H9 (cell line): Measurements from ENCODE around the gene YPEL3. TPM values are rescaled to one million over a fixed set of nuclear protein-coding genes. Genes with fewer than 3 reads are reported as not detected.
A peak's percentile ranks its signal among the peaks of the same experiment; 100 is the strongest.

Experiments
- DNase-seq: peaks from one replicate; pipeline ENCODE4 v3.0.0-alpha.2; 2017
- H2AFZ ChIP-seq: one replicate; pipeline ENCODE4 v1.6.1; 2013; ENCODE audit warnings: mild to moderate bottlenecking, low read length, control low read depth, moderate library complexity
- H2AK5ac ChIP-seq: 2 replicates; pipeline ENCODE4 v1.6.1; 2013; ENCODE audit warnings: low read length, control low read depth, mixed read lengths; ENCODE audit not compliant: insufficient read length
- H2BK120ac ChIP-seq: one replicate; pipeline ENCODE4 v1.6.1; 2013; ENCODE audit warnings: low read depth, mild to moderate bottlenecking, low read length, control low read depth, inconsistent platforms; ENCODE audit not compliant: poor library complexity, severe bottlenecking
- H2BK12ac ChIP-seq: 2 replicates; pipeline ENCODE4 v1.6.1; 2013; ENCODE audit warnings: low read length, control low read depth, mixed read lengths, low read depth; ENCODE audit not compliant: insufficient read length
- H2BK15ac ChIP-seq: 2 replicates; pipeline ENCODE4 v1.6.1; 2013; ENCODE audit warnings: low read depth, low read length, control low read depth
- H2BK20ac ChIP-seq: one replicate; pipeline ENCODE4 v1.6.1; 2013; ENCODE audit warnings: low read depth, mild to moderate bottlenecking, low read length, control low read depth, inconsistent platforms; ENCODE audit not compliant: poor library complexity, severe bottlenecking
- H2BK5ac ChIP-seq: 2 replicates; pipeline ENCODE4 v1.6.1; 2013; ENCODE audit warnings: low read length, control low read depth, mixed read lengths; ENCODE audit not compliant: insufficient read length
- H3K14ac ChIP-seq: 2 replicates; pipeline ENCODE4 v1.6.1; 2013; ENCODE audit warnings: low read length, control low read depth; ENCODE audit not compliant: insufficient read depth
- H3K18ac ChIP-seq: 2 replicates; pipeline ENCODE4 v1.6.1; 2013; ENCODE audit warnings: low read depth, mild to moderate bottlenecking, mixed read lengths, low read length, control low read depth; ENCODE audit not compliant: insufficient read length
- H3K23ac ChIP-seq: 2 replicates; pipeline ENCODE4 v1.6.1; 2013; ENCODE audit warnings: low read length, control low read depth, mixed read lengths, low read depth; ENCODE audit not compliant: insufficient read length
- H3K23me2 ChIP-seq: 2 replicates; pipeline ENCODE4 v1.6.1; 2013; ENCODE audit warnings: low read depth, mild to moderate bottlenecking, mixed read lengths, low read length, control low read depth; ENCODE audit not compliant: insufficient read length, poor library complexity, severe bottlenecking
- H3K27ac ChIP-seq: 2 replicates; pipeline ENCODE4 v1.5.1; 2013; ENCODE audit warnings: low read length, control low read depth, mixed read lengths, low read depth; ENCODE audit not compliant: insufficient read length
- H3K27me3 ChIP-seq: 2 replicates; pipeline ENCODE4 v1.6.1; 2013; ENCODE audit warnings: low read length, control low read depth, inconsistent platforms; ENCODE audit not compliant: insufficient read depth
- H3K4ac ChIP-seq: 2 replicates; pipeline ENCODE4 v1.6.1; 2013; ENCODE audit warnings: low read depth, mild to moderate bottlenecking, control low read depth, inconsistent platforms, low read length, moderate library complexity
- H3K4me1 ChIP-seq: 2 replicates; pipeline ENCODE4 v1.6.1; 2013; ENCODE audit warnings: low read length, control low read depth, inconsistent platforms; ENCODE audit not compliant: insufficient read depth
- H3K4me2 ChIP-seq: 2 replicates; pipeline ENCODE4 v1.6.1; 2013; ENCODE audit warnings: low read length, control low read depth, mixed read lengths; ENCODE audit not compliant: insufficient read length, insufficient read depth
- H3K56ac ChIP-seq: 2 replicates; pipeline ENCODE4 v1.6.1; 2013; ENCODE audit warnings: low read depth, mild to moderate bottlenecking, mixed read lengths, low read length, control low read depth; ENCODE audit not compliant: insufficient read length
- H3K79me1 ChIP-seq: 2 replicates; pipeline ENCODE4 v1.6.1; 2013; ENCODE audit warnings: low read depth, mild to moderate bottlenecking, moderate library complexity, low read length, control low read depth, inconsistent platforms; ENCODE audit not compliant: insufficient read depth, poor library complexity, severe bottlenecking
- H3K79me2 ChIP-seq: 2 replicates; pipeline ENCODE4 v1.6.1; 2013; ENCODE audit warnings: low read length, control low read depth, inconsistent platforms; ENCODE audit not compliant: insufficient read depth
- H3K9ac ChIP-seq: 2 replicates; pipeline ENCODE4 v1.6.1; 2013; ENCODE audit warnings: low read length, control low read depth, mixed read lengths; ENCODE audit not compliant: insufficient read length; ENCODE audit errors: extremely low read depth
- H3K9me3 ChIP-seq: one replicate; pipeline ENCODE4 v1.6.1; 2013; ENCODE audit warnings: low read depth, low read length, inconsistent platforms; ENCODE audit not compliant: control insufficient read depth
- H3T11ph ChIP-seq: one replicate; pipeline ENCODE4 v1.6.1; 2013; ENCODE audit warnings: mild to moderate bottlenecking, low read length, control low read depth, inconsistent platforms
- H4K20me1 ChIP-seq: one replicate; pipeline ENCODE4 v1.6.1; 2013; ENCODE audit not compliant: control insufficient read depth, insufficient read length, insufficient read depth
- H4K5ac ChIP-seq: 2 replicates; pipeline ENCODE4 v1.6.1; 2013; ENCODE audit warnings: low read depth, mild to moderate bottlenecking, mixed read lengths, low read length, control low read depth; ENCODE audit not compliant: insufficient read length
- H4K8ac ChIP-seq: replicated peaks from 2 replicates; pipeline ENCODE4 v1.6.1; 2013; ENCODE audit warnings: low read length, control low read depth, mixed read lengths, low read depth; ENCODE audit not compliant: insufficient read length
- H4K91ac ChIP-seq: 2 replicates; pipeline ENCODE4 v1.6.1; 2013; ENCODE audit warnings: low read depth, mild to moderate bottlenecking, moderate library complexity, mixed read lengths, low read length, control low read depth; ENCODE audit not compliant: insufficient read length
- H3K27ac Mint-ChIP-seq, 3 experiments: 2 replicates in 2 of 3; 3 replicates in 1 of 3; pipeline ENCODE4 v1.8.0; 2020 to 2021; ENCODE audit warnings: mixed read lengths in 3 of 3, mild to moderate bottlenecking in 1 of 3, moderate library complexity in 1 of 3
- H3K27me3 Mint-ChIP-seq: 2 replicates; pipeline ENCODE4 v1.8.0; 2021; ENCODE audit warnings: low read depth, mild to moderate bottlenecking, moderate library complexity, mixed read lengths
- H3K36me3 Mint-ChIP-seq, 3 experiments: 2 replicates in 2 of 3; 3 replicates in 1 of 3; pipeline ENCODE4 v1.8.0; 2020 to 2021; ENCODE audit warnings: low read depth in 3 of 3, mixed read lengths in 3 of 3; ENCODE audit not compliant: insufficient read depth in 1 of 3
- H3K4me1 Mint-ChIP-seq, 2 experiments: 2 replicates each; pipeline ENCODE4 v1.8.0; 2020; ENCODE audit warnings: mixed read lengths in 2 of 2
- H3K4me3 Mint-ChIP-seq, 2 experiments: 2 replicates in 1 of 2; 3 replicates in 1 of 2; pipeline ENCODE4 v1.8.0; 2020 to 2021; ENCODE audit warnings: mild to moderate bottlenecking in 2 of 2, mixed read lengths in 2 of 2, moderate library complexity in 1 of 2
- H3K9me3 Mint-ChIP-seq, 2 experiments: 2 replicates in 1 of 2; 3 replicates in 1 of 2; pipeline ENCODE4 v1.8.0; 2020; ENCODE audit warnings: mild to moderate bottlenecking in 2 of 2, mixed read lengths in 2 of 2, moderate library complexity in 1 of 2
- WGBS: extraction: QIAGEN DNeasy Blood & Tissue Kit; methylation state at CpG from one replicate; pipeline ENCODE4 v1.1.7; 2013; ENCODE audit warnings: missing lambda C conversion rate, low lambda C conversion rate, mixed read lengths; ENCODE audit not compliant: insufficient read length; ENCODE audit errors: extremely low coverage; 5-methylcytosine and 5-hydroxymethylcytosine counted together
- total RNA-seq: library from RNA; stranded (reverse); gene quantifications from 2 replicates; pipeline ENCODE4 v1.2.1, GENCODE V29; 2021
- TF ChIP-seq, protein P1 (sequence below): fragments of 200-600 bp; sonication (generic); conservative IDR thresholded peaks from 3 replicates; pipeline ENCODE4 v1.8.0; 2021; ENCODE audit warnings: antibody characterized with exemption, mild to moderate bottlenecking

The YPEL3 gene
- total RNA-seq, 1 experiment from 2014 or later = 27.5 TPM

DNA sequence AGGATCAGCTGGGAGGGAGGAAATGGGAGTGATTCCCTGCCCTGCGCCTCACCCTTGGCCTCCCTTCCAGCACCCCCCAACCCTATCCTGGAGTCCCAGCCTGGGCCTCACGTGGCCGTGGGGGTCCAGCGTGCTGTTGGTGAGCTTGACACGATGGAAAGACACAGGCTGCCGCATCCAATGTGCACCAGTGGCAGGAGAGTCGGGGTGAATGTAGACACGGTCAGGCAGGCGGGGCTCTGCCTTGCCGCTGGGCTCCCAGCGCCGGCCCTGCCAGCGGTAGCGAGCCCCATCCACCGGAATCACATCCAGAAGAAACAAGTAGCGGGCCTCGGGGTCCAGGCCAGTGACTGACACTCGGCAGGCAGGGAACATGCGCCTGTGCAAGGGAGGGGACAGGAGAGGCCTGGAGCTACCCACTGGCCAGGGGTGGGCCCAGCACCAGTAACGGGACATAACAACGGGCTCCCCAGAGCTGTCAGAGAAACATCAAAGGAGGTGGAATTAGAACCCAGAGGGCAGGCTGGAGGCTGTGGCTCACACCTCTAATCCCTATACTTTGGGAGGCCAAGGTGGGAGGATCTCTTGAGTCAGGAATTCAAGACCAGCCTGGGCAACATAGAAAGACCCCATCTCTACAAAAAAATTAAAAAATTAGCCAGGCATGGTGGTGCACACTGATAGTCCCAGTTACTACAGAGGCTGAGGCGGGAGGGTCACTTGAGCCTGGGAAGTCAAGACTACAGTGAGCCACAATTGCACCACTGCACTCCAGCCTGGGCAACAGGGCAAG lies 7.0 kb downstream of the YPEL3 start:
- TF ChIP-seq, protein P1, sequence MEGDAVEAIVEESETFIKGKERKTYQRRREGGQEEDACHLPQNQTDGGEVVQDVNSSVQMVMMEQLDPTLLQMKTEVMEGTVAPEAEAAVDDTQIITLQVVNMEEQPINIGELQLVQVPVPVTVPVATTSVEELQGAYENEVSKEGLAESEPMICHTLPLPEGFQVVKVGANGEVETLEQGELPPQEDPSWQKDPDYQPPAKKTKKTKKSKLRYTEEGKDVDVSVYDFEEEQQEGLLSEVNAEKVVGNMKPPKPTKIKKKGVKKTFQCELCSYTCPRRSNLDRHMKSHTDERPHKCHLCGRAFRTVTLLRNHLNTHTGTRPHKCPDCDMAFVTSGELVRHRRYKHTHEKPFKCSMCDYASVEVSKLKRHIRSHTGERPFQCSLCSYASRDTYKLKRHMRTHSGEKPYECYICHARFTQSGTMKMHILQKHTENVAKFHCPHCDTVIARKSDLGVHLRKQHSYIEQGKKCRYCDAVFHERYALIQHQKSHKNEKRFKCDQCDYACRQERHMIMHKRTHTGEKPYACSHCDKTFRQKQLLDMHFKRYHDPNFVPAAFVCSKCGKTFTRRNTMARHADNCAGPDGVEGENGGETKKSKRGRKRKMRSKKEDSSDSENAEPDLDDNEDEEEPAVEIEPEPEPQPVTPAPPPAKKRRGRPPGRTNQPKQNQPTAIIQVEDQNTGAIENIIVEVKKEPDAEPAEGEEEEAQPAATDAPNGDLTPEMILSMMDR = no peak
- no peak overlapping the region for H2BK5ac ChIP-seq
- no peak overlapping the region for H3K27ac ChIP-seq
- no peak for DNase-seq
- WGBS = no CpG with 5 or more reads among the region's 22 CpGs
- no peak overlapping the region for H3T11ph ChIP-seq
- H3K18ac ChIP-seq = no peak overlapping the region
- no peaks in the 10 kb centered on the region for H3K27me3 ChIP-seq
- no peak overlapping the region for H3K14ac ChIP-seq
- H4K8ac ChIP-seq = no peak overlapping the region
- no peaks in the 10 kb centered on the region for H3K79me2 ChIP-seq
- no peak overlapping the region for H3K4me2 ChIP-seq
- peaks cover 4 to 25% (median 24%) of the 10 kb centered on the region in 3 experiments; a peak in 6 of 7 replicates for H3K36me3 Mint-ChIP-seq
- H2BK20ac ChIP-seq = no peak overlapping the region
- no peaks in the 10 kb centered on the region; a peak in 1 of 5 replicates for H3K9me3 Mint-ChIP-seq
- no peak overlapping the region for H2BK12ac ChIP-seq
- no peak overlapping the region for H4K5ac ChIP-seq
- H3K23me2 ChIP-seq = peaks cover 10% of the 10 kb centered on the region
- H3K27me3 Mint-ChIP-seq = peaks cover 4% of the 10 kb centered on the region; the same call in 1 of the 2 replicates
- H3K79me1 ChIP-seq = no peaks in the 10 kb centered on the region
- H3K56ac ChIP-seq = no peak overlapping the region
- H3K4me1 ChIP-seq = no peaks in the 10 kb centered on the region
- H3K23ac ChIP-seq = no peak overlapping the region
- no peak overlapping the region for H3K4ac ChIP-seq
- no peak overlapping the region for H2AK5ac ChIP-seq
- H4K20me1 ChIP-seq = no peaks in the 10 kb centered on the region
- H3K9ac ChIP-seq = no peak overlapping the region
- H3K27ac Mint-ChIP-seq = peak overlapping the region in 2 of 3 experiments; percentile 44 to 47; a peak in 1 of 7 replicates
- no peak overlapping the region for H2AFZ ChIP-seq
- H2BK15ac ChIP-seq = no peak overlapping the region
- peaks cover 10 to 16% of the 10 kb centered on the region in 2 experiments for H3K4me1 Mint-ChIP-seq
- no peak overlapping the region for H4K91ac ChIP-seq
- H3K4me3 Mint-ChIP-seq = no peak overlapping the region; a peak in 1 of 5 replicates
- no peaks in the 10 kb centered on the region for H3K9me3 ChIP-seq
- H2BK120ac ChIP-seq = no peak overlapping the region
